Lower leg skin (tissue), 4 donors: Measurements from ENCODE around the gene C1orf35. TPM values are rescaled to one million over a fixed set of nuclear protein-coding genes. Genes with fewer than 3 reads are reported as not detected.

Experiments used
- DNase-seq, 2 donors: peaks; one replicate each; pipeline ENCODE4 v3.0.0-alpha.2; 2019; ENCODE audit warnings: low spot score in 2 of 2
- H3K4me3 ChIP-seq: fragments of 200-600 bp; sonication (generic); 2 replicates; pipeline ENCODE4 v1.5.1; 2017; ENCODE audit warnings: mild to moderate bottlenecking, low read depth; ENCODE audit not compliant: poor library complexity, severe bottlenecking
- CTCF ChIP-seq, 3 donors: fragments of 450-650 bp; IDR thresholded peaks; one replicate each; pipeline ENCODE4 v1.5.1; 2016; ENCODE audit warnings: antibody characterized with exemption in 3 of 3, mild to moderate bottlenecking in 3 of 3, moderate library complexity in 2 of 3
- POLR2A ChIP-seq, 2 donors: fragments of 450-650 bp; IDR thresholded peaks; one replicate each; pipeline ENCODE4 v1.6.1; 2016 to 2017; ENCODE audit warnings: antibody characterized with exemption in 2 of 2, mild to moderate bottlenecking in 1 of 2, moderate library complexity in 1 of 2
- WGBS, 2 donors: methylation state at CpG; one replicate each; pipeline ENCODE4 v1.1.5; 2018; 5-methylcytosine and 5-hydroxymethylcytosine counted together
- intact Hi-C: fragments of 100-400 bp; cut with DNase I; formaldehyde crosslinking; loops from one replicate; pipeline ENCODE4 v1.15.0; 2023; ENCODE audit warnings: low total_unique reads
- microRNA-seq, 2 donors: library from miRNA; unstranded; fragments of <30 nt; microRNA quantifications; one replicate each; pipeline ENCODE4, GENCODE V29; 2016; ENCODE audit warnings: borderline replicate concordance in 2 of 2, borderline number of aligned reads in 1 of 2
- total RNA-seq, 4 donors: library from RNA; depleted of rRNA; stranded (reverse); fragments of >200 nt; gene quantifications; one replicate each; pipeline ENCODE4 v1.1.0, GENCODE V29; 2016

The C1orf35 gene
- total RNA-seq, 4 donors from 2014 or later: 16.9 to 37.0 (median 31.3) TPM

- H3K4me3 ChIP-seq: no peak overlapping the region
- intact Hi-C loops: no loop called here
- WGBS, 2 donors: 5 to 7% methylated on average over 23 to 29 of the region's 33 CpGs
- no peak for TF ChIP-seq POLR2A (IDR thresholded peaks at IDR 0.05)
- no peak for TF ChIP-seq CTCF (IDR thresholded peaks at IDR 0.05)
- DNase-seq: peak; percentile 82 to 95
Measured at GRCh38 chr1:228059634-228060457, 43.3 kb downstream of the C1orf35 start.

DNA sequence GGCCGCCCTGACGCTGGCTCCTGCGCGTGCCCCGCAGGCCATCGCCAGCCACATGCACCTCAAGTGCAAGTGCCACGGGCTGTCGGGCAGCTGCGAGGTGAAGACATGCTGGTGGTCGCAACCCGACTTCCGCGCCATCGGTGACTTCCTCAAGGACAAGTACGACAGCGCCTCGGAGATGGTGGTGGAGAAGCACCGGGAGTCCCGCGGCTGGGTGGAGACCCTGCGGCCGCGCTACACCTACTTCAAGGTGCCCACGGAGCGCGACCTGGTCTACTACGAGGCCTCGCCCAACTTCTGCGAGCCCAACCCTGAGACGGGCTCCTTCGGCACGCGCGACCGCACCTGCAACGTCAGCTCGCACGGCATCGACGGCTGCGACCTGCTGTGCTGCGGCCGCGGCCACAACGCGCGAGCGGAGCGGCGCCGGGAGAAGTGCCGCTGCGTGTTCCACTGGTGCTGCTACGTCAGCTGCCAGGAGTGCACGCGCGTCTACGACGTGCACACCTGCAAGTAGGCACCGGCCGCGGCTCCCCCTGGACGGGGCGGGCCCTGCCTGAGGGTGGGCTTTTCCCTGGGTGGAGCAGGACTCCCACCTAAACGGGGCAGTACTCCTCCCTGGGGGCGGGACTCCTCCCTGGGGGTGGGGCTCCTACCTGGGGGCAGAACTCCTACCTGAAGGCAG lies 44.0 kb downstream of the C1orf35 start:
- H3K4me3 ChIP-seq: no peak overlapping the region
- intact Hi-C loops: no loop called here
- TF ChIP-seq POLR2A (IDR thresholded peaks at IDR 0.05) (no peak), CTCF (IDR thresholded peaks at IDR 0.05) (no peak)
- peak in 1 of 2 donors; percentile 83 for DNase-seq
- 9 to 29% methylated on average over 9 to 45 of the region's 66 CpGs for WGBS, 2 donors

DNA sequence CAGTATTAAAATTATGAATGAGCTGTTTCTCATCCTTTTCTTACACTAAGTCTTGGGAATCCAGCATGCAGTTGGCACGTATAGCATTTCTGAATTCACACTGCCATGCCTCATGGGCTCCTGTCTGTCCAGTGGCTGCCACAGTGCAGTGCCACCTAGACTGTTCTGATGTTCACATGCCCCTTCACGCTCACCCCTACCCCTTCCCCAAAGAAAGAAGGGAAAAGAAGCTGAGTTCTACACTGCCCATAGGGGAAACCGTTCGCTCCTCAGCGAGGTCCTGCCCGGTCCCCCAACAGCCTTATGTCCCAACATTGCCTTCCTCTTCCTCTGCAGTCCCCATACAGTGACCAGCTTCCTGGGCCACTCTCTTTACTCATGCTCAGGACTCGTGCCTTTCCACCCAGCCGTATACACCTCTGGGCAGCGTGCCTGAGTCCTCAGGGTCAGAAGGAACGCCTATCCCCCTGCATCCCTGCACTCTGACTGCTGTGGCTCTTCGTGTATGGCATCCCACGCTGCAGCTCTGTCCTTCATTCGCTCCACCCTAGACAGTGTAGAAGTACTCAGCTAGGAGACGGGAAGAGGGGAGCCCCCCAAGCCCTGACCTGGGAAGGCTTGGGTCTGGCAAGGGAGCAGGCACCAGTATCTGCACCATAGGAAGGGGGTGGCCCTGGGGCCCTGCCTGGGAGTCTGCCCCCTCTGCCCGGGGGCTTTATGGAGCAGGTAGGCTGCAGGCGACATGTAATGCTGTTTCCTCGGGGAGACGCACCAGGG lies 44.8 kb downstream of the C1orf35 start:
- H3K4me3 ChIP-seq: no peak overlapping the region
- TF ChIP-seq CTCF (IDR thresholded peaks at IDR 0.05) (no peak), POLR2A (IDR thresholded peaks at IDR 0.05) (no peak)
- peak in 1 of 2 donors; percentile 80 for DNase-seq

More for the DNA sequence above, 44.8 kb downstream of the C1orf35 start:
- whole genome bisulfite sequencing, 2 donors: 62 to 70% methylated on average over 14 to 17 of the region's 18 CpGs
- intact Hi-C loops: no loop called here

Small RNA genes within 50 kb of the gene (microRNA-seq; reads per million reads assigned to microRNA genes)
- 0 to 1.4 reads per million in 2 donors for gene MIR3620

Other genes with a start within 250 kb of the C1orf35 start
- gene WNT9A, start 155.4 kb downstream of the C1orf35 start, total RNA-seq: 1 to 10 TPM in 2 of 4 donors, under 1 TPM in 2; 0.72 to 2.5 (median 1.2) TPM
- gene WNT3A, start 96.3 kb downstream of the C1orf35 start, total RNA-seq: 1 to 10 TPM; 1.9 to 4.1 (median 3.5) TPM
- 100 to 1,000 TPM; 242 to 326 (median 317) TPM for gene ARF1, start 20.6 kb downstream of the C1orf35 start, total RNA-seq
- 100 to 1,000 TPM in 1 of 4 donors, 10 to 100 TPM in 3; 59.1 to 100 (median 82.2) TPM for gene MRPL55, start 6.0 kb upstream of the C1orf35 start, total RNA-seq
- gene GUK1, start 37.0 kb upstream of the C1orf35 start, total RNA-seq: 100 to 1,000 TPM; 359 to 470 (median 422) TPM
- gene GJC2, start 46.6 kb upstream of the C1orf35 start, total RNA-seq: 1 to 10 TPM; 1.3 to 3.3 (median 2.6) TPM
- gene IBA57, start 62.5 kb upstream of the C1orf35 start, total RNA-seq: 10 to 100 TPM in 3 of 4 donors, 1 to 10 TPM in 1; 9.4 to 16.0 (median 12.6) TPM
- gene OBSCN, start 104.7 kb upstream of the C1orf35 start, total RNA-seq: 10 to 100 TPM in 3 of 4 donors, 1 to 10 TPM in 1; 7.4 to 39.2 (median 18.5) TPM